ENCODE measurements around the gene COX6A2.
"Not testable (repeated sequence)": the region's sequence is repeated elsewhere in the genome, so short reads cannot be mapped to it uniquely, and the experiment has no call there.

COX6A2 gene

DNA sequence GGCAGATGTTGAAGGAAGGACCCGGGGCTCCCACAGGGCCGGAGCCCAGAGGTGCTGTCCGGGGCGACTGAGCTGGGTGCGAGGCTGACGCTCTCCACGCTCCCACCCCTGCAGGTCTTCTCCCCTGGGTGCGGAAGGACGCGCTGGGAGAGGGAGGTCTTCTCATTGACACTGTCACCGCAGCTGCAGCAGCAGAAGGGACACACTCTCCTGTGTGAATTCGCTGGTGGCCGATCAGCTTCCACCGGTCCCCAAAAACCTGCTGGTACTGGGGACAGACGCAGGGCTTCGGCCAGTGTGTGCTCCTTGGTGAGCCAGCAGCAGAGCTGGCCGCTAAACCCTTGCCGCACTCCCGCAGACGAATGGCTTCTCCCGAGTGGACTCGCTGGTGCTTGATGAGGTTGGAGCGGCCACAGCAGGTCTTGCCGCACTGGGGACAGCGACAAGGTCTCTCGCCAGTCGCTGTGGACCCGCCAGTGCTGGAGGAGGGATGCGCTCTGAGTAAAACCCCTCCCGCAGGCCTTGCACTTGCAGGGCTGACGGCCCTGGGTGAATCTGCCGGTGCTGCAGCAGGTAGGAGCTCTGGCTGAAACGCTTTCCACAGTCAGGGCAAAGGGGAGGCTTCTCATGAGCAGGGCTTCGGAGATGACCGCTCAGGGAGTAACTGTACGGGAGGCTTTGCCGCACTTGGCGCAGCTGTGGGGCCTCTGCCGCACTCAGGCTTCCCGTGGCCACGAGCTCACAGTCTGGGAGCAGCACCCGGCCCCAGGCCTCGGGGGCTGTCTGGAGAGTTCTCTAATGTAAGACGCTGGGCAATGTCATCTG lies 8.3 kb upstream of the COX6A2 start:
- no peak for DNase-seq

DNA sequence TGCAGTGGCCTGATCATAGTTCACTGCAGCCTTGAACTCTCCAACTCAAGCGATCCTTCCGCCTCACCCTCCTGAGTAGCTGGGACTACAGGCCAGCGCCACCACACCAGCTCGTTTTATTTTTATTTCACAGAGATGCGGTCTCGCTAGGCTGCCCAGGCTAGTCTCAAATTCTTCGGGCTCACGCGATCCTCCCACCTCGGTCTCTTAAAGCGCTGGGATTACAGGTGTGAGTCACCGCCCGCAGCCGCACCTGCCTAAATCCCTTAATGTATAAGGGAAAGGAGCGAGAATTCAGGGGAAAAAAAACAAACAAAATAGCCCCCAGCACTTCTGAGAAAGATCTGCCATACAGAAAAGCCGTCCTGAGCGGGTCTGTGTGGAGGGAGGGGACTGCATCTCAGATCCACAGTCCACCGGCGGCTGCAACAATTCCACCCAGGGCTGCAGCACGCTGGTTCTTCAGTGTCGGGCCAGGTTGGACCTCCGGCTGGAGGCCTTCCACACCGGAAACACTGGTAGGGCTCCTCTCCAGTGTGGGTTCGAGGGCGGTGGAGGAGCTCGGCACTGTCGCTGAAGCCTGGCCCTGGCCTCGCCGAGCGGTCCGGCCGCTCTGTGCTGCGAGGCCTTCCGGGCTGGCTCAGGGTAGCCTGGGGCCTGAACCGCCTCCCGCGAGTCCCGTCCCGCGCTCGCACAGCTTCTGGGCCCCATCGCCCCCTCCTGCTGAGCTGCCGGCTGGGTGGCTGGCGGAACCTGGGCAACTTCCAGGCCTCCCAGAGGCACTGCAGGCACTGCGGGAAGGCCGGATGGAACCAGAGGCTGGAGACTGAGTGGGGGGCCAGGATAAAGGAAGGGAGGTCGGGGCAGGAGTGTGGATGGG lies 7.4 kb upstream of the COX6A2 start:
- DNase-seq: no peak

DNA sequence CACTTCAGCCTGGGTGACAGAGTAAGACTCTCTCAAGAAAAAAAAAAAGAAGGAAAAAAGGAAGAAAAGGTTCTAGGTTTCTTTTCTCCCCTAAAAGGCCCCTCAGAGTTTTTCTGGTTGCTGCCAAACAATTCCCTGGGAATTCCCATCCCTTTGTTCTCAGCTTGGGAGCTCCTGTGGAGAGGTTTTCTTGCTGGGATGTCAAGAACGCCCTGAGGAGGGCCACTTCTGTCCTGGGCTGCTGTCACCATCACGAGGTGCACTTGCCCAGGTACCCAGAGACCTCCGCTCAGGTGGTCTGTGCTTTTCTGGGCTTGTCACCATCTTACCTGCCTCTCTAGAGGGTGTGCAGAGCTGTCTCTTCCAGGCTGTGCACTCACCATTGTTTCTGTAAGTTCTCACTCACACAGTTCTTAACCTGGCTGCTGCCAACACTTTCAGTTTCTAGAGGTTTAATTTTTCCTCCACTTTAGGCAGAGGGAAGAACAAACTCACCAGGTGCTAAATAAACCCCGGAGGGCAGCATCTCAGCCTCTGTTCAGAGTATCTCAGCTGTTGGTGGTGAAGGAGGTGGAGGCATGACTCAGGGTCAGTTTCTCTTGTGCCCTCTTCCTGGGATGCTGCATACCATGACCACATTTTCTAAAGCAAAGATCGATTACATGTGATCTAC lies 2.4 kb upstream of the COX6A2 start:
- no peak for DNase-seq

GRCh38 chr16:31429796-31430195 lies 1.6 kb upstream of the COX6A2 start:
- DNase-seq: no peak

DNA sequence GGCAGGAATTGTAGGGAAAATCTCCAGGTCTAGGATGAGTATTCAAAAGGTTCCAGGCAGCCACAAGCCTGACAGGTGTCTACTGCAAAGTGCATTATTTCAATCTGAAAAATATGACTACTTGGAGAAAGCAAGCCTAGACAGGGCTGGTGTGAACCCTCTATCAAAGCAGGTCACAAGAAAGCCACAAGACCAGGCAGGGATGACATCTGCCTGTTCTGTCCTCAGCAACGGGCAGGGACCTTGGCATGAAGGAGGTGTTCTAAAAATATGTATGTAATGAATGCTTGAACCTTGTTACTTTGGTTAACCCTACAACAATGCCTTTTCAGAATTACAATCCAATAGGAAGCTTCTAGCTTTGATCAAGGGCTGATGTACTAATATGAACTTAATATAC lies 1.2 kb upstream of the COX6A2 start:
- no peak for DNase-seq

DNA sequence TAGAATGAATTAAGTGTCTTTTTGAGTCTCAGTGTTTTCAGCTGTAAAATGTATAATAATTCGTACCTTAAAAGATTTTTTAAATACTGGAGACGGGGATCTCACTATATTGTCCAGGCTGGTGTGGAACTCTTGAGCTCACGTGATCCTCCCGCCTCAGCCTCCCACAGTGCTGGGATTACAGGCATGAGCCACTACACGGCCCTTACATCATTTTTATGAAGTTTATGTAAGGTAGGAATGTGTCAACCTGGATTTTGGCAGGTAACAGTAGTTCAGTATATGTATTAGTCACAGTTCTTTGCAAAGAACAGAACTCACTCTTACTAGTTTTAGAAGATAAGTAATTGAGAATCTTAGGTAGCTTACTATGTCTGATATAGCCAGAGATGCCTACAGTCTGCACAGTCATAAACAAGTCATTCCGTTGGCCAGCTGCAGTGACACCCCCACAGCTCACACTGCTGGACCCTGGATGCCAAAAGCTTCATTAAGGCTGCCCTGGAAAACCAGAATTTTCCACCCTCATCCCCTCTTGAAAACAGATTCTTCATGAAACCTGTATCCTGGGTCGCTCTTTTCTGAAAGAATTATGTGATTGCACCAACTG lies 583 bp upstream of the COX6A2 start:
- DNase-seq: no peak

DNA sequence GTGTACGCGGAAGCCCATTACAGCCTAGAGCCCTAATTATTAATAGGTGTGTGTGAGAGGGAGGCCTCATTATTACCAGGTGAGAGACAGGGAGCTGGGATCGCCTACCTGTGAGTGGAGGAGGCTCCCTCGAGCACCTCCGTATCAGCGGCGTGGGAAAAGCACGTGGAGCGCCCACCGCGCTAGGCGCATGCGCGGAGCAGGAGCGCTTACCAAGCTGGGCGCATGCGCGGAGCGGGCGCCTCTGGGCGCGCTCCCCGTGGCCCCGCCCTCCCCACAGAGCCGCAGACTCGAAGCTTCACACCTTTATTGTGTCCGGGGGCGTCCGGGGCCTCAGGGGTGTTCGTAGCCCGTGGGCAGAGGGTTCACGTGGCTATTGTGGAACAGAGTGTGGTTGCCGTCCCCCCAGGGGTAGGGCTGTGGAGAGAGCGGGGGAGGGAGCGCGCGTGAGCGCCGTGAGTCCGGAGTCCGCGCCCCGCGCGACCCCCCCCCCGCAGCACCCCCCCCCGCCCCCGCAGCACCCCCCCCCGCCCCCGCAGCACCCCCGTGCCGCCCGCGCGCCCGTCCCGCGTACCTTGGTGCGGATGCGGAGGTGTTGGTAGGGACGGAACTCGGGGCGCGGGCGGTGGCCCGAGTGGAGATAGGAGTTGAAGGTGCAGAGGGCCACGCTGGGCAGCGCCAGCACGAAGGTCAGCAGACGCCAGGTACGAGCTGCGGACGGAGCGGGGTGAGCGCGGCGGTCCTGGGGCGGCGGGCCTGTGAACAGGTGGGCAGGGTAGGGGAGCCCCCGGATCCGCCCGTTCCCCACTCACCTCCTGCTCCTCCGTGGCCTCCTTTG lies 500 bp downstream of the COX6A2 start:
- no peak for DNase-seq

GRCh38 chr16:31423801-31424200 lies 4.4 kb downstream of the COX6A2 start:
- DNase-seq: no peak

- DNase-seq: no peak
Observed at GRCh38 chr16:31423241-31423640, 4.9 kb downstream of the COX6A2 start.

DNA sequence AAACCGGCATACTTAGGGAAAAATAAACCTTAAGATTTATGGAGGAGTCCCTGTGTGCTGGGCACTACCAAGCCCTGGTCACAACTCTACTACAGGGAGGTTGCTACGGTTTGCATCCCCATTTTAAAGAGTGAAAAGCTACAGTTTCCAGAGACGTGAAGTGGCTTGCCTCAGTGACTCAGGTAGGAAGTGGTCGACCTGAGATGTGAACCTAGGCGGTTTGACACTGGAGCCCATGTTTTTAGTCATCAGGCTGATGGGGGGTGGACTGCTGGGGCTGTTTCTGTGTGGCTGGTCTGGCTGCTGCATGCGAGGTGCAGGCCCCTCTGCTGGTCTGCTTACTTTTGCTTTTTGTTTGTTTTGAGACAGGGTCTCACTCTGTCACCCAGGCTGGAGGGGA lies 6.6 kb downstream of the COX6A2 start:
- no peak for DNase-seq

GRCh38 chr16:31420037-31420436 lies 8.1 kb downstream of the COX6A2 start:
- DNase-seq: no peak

GRCh38 chr16:31417916-31418315 lies 10.2 kb downstream of the COX6A2 start:
- no peak for DNase-seq

- DNase-seq: not testable (repeated sequence)
Observed at GRCh38 chr16:31417036-31417435, 11.1 kb downstream of the COX6A2 start.

DNA sequence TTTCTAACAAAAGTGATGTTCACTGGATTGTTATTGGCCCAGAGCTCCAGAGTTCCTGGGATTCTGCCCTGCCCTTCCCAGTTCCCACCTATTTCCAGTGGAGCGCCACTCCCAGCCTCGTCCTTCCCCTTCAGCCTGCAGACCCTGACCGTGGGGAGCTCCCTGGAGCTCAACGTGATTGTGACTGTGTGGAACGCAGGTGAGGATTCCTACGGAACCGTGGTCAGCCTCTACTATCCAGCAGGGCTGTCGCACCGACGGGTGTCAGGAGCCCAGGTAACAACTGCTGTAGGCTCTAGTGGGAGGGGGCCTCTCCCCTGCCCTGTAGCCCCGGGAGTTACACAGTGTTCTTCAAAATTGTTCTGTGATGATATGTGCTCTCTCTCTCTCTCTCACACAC lies 11.8 kb downstream of the COX6A2 start:
- DNase-seq: no peak

- DNase-seq: no peak
Observed at GRCh38 chr16:31414706-31415105, 13.5 kb downstream of the COX6A2 start.

DNA sequence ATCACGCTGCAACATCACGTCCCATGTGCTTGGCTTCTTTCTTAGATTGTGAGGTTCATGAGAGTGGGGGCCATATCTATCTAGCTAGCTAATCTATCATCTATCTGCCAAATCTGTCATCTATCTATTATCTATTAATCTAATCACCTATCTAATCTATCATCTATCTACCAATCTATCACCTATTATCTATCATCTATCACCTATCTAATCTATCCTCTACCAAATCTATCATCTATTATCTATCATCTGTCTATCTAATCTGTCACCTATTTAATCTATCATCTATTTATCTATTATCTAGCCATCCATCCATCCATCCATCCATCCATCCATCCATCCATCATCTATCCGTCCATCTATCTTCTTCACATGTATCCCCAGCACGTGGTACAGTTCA lies 14.2 kb downstream of the COX6A2 start:
- no peak for DNase-seq

- DNase-seq: no peak
Observed at GRCh38 chr16:31413381-31413780, 14.8 kb downstream of the COX6A2 start.

DNA sequence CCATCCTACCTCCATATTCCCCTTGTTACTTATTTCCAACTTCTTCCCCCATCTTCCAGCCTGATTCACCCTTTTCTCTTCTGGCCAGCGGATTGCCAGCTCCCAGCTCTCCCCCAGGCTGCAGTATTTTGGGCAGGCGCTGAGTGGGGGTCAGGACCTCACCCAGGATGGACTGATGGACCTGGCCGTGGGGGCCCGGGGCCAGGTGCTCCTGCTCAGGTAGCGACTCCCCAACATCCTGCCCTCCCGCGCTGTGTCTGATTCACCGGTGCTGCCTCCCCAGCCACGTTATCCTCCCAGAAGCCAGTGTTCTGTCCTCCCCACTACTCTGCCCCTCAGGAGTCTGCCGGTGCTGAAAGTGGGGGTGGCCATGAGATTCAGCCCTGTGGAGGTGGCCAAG lies 15.4 kb downstream of the COX6A2 start:
- no peak for DNase-seq

GRCh38 chr16:31411024-31411844 lies 16.9 kb downstream of the COX6A2 start:
- no peak for DNase-seq

- DNase-seq: no peak
Observed at GRCh38 chr16:31410082-31410481, 18.1 kb downstream of the COX6A2 start.

GRCh38 chr16:31409433-31409832 lies 18.7 kb downstream of the COX6A2 start:
- DNase-seq: no peak
